Glomerular visceral epithelial cell (primary cell): ENCODE data around the gene ELL2.
"Not testable (repeated sequence)": the region's sequence is repeated elsewhere in the genome, so short reads cannot be mapped to it uniquely, and the experiment has no call there.

ENCODE experiments used
- DNase-seq: peaks from one replicate; pipeline ENCODE4 v3.0.0-alpha.2; 2016; ENCODE audit errors: extremely low spot score

Gene ELL2

DNA sequence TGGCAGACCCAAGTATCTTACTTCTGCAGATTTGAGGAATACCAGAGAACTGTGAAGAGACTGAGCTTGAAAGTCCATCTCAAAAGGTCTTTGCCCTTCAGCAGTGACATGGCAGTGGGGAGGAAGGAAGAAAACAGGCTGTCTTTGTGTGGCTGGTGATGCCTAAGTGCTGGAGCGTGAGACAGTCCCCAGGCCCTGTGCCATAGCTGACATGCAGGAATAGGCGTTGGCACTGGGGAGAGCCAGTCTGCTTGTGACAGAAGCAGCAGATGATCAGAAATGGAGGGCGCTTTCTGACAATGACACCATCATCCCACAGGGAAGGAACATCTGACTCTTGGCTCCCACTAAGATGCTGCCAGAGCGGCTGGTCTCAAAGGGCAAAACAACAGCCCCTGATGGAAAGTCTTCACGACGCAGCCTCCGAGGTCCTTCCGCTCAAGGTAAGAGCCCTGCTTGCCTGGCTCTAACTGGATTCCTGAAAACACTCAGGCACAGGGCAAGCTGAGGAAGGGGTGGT is 123.6 kb downstream of the ELL2 start:
- DNase-seq = no peak

DNA sequence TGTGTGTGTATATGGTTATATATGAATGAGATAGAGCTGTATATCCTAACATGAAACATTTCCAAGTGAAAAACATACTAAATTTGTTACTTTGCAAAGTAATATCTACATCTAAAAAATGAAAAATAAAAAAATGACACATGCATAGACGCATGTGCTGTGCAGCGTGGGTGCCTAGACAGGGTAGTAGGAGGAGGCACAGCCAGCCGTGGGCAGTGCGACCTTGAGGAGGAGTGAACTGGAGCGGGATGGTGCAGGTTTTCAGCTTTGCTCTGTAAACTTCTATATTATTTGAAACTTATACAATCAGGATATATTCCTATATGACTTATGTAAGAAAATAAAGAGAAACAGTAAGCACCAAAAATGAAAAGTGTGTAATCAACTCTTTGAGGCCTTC is 124.2 kb downstream of the ELL2 start:
- no peak for DNase-seq

DNA sequence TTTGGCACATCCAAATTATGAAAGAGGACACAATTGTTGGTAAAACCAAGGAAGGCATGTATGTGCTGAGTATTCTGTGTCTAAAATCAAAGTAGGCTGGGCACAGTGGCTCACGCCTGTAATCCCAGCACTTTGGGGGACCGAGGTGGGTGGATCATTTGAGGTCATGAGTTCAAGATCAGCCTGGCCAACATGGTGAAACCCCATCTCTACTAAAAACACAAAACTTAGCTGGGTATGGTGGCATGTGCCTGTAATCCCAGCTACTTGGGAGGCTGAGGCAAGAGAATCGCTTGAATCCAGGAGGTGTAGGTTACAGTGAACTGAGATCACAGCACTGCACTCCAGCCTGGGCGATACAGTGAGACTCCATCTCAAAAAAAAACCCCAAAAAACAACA is 124.7 kb downstream of the ELL2 start:
- DNase-seq = not testable (repeated sequence)

DNA sequence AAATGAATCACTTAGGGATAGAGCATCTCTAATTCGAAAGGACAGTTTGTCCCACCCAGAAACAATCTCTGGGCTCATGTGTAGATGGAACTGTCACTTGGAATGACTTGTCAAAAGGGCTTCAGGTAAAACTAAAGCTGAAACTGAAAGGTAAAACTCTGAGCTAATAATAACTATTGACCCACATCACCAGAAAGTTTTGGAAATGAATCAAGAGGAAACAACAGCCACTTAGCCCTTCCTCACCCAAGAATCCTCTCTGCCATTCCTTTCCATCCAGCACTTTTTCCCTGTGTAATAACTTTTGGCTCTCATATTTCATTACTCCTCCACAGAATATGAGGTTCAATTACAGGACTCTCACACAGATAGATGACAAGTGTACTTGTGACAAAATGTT is 125.1 kb downstream of the ELL2 start:
- no peak for DNase-seq

DNA sequence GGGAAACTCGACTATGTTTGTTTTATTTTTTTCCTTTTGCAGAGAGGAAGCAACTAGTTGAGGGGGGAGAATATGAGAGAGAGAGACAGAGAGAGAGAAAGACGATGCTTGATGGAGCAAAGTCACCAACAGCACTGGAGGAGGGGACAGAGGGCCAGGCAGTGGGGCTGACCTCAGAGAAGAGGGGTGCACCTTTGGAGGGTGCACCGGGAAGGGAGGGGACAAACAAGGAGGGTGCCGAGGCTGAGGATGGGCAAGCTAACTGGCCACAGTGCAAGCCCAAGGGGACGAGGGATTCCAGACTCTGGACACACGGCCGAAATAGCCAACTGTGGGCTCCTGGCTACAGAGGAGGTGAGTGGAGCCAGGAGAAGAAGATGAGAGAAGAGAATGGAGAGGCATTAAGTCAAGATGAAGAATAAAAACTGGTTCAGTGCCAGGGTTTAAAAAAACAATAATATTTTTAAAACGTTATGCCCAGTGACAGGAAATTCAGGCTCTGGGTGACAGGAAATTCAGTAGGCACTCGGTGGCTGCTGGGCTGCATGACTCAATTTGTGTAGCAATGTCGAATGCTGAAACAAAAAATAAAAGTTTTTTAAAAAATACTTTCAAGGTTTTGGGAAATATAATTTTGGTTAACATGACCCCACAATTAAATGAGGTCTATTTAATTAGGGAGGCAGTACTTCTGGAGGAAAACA is 125.8 kb downstream of the ELL2 start:
- DNase-seq = no peak
